NCI-H524 (cell line): ENCODE measurements around the gene SYNGR3.

Experiments used
- DNase-seq, 2 experiments: peaks; one replicate each; lab custom pipeline; 2025; lab: John Stamatoyannopoulos, UW

Gene SYNGR3

GRCh38 chr16:2042171-2042985, 52.6 kb downstream of the SYNGR3 start:
- DNase-seq = peak; percentile 19 to 83

DNA sequence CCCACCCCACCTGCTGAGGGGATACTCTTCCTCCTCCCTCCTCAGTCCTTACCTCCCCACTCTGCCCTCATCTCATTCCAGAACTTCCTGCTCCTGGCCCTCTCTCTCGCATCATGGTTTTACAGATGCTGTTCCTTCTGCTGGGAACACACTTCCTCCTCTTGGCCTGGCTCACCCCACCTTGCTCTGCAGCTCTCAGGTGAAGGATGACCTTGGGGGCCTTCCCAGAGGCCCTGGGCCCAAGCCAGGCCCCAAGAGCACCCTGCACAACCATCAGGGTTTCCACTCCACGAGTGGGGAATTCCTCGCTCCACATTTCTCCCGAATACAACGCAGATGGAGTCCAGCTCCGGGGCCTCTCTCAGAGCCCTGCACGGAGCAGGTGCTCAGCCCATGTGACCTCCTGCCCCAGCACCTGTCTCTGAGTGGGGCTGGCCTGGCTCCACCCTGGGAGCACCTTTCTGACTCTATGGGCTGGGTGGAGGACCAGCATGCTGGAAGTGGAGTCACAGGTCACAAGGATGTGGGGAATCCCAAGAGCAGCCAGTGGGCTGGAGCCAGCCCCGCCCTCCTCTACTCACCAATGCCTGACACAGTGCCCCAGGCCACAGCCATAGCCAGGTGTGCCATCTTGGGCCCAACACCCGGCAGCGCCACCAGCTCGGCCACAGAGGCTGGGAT, 53.4 kb downstream of the SYNGR3 start:
- no peak for DNase-seq
